Measurements from ENCODE around the gene DBNL.

DBNL gene

DNA sequence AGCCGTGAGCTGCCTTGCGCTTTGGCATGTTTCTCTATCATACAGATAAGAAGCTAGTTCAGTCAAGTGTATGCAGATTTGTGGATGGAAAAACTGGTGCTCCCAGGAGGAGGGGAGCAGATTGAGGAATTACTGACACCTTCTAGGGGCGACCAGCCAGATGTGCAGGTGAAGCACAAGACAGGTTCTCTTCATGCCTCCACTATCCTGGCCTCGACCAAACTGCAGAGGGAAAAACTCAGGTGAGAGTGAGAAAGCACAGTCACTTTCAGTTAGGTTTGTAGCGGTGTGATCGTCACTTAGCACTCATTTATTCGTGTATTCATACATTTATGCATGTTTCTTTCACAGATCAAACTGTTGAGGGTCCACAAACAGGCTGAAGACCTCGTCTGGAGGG lies 600 bp upstream of the DBNL start:
- DNase-seq, result no peak

DNA sequence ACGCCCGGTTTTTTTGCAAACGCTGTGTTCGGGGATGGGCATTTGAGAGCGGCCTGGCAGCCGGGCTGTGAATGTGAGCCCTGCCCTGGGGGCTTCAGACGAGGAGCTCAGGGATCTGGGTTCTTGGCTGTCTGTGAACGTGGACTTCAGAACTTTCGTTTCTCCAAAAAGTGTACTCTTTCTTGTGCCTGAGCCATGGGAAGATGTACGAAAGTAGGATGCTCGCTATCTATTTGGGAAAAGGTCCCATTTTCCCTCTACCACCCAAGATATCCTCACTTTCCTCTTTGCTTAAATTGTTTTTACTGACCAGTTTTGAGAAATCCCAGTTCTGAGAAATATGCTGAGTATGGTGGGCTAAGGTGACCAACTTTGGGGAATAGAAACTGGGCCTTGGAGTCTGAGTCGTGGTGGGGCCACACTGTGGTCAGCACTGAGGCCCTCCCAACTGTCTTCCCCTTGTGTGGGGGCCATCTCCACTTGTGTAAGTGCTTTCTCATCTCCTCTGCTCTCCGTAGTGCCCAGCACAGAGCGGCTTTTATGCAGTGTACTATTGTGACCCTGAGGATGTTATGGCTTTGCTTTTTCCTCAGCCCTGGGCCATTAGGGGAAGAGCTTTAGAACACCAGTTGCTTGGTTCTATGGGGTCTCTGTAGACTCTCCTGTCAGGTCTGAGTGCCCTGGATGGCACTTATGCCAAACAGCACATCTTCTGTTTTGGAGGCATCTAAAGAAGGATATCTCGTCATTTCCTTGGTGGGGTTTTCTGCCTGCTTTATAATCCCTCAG lies 918 bp downstream of the DBNL start:
- no peak for DNase-seq

DNA sequence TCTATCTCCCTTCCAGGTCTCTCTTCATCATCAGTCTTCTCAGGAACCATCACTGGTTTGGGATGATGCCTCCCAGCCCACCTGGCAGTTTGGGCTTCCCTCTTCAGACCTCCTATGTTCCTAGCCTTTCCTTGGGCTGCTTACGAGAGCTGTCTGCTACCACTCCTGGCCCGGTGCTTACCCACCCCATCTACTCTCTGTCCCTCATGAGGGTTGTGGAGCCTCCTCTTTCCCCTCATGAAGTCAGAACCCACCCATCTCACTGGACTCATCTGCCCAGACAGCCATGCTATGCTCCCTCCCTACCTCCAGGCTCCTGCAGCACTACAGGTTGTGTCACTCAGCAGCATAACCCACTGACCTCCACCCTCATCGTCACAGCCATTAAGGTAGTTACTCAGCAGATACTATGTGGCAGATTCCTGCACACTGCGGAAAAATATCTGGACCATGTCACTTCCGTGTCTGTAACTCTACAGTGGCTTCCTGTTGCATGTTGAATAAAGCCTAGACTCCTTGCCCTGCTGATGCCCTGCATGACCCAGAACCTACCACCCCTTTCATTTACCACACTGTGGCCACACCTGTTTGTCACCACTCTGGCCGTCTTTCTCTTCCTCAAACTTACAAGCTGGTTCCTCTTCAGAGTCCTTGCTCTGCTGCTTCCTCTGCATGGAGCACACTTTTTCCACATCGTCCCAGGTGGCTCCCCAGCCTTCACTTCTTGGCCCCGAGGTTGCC lies 2.0 kb downstream of the DBNL start:
- DNase-seq, result no peak

DNA sequence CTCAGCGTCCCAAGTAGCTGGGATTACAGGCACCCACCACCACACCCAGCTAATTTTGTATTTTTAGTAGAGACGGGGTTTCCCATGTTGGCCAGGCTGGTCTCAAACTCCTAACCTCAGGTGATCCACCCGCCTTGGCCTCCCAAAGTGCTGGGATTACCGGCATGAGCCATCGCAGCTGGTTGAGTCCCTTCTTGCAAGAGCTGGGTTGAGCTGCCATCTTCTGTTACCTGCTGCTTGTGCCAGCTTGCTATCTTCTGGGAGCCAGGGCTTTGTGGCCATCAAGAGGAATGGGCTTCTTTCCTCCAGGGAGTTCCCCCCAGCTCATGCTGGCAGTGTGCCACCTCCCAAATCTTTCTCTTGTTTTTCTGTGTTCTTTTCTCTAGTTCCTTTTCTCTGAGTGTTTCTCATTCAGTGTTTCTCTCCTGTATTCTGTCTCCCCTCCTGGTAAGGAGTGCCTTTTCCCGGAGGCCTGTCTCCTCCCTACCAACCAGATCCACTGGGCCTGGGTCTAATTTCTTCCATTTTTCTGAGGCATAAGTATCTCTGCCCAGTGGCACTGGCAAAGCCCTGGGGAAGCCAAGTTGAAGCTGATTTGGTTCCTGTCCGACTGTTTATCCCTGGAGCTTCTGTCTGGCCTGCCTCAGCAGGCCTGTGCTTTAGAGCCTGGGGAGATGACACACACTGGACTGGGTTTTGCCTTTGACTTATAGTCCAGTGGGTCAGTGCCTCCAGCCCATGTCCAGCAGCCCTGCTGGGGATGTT lies 3.7 kb downstream of the DBNL start:
- no peak for DNase-seq

DNA sequence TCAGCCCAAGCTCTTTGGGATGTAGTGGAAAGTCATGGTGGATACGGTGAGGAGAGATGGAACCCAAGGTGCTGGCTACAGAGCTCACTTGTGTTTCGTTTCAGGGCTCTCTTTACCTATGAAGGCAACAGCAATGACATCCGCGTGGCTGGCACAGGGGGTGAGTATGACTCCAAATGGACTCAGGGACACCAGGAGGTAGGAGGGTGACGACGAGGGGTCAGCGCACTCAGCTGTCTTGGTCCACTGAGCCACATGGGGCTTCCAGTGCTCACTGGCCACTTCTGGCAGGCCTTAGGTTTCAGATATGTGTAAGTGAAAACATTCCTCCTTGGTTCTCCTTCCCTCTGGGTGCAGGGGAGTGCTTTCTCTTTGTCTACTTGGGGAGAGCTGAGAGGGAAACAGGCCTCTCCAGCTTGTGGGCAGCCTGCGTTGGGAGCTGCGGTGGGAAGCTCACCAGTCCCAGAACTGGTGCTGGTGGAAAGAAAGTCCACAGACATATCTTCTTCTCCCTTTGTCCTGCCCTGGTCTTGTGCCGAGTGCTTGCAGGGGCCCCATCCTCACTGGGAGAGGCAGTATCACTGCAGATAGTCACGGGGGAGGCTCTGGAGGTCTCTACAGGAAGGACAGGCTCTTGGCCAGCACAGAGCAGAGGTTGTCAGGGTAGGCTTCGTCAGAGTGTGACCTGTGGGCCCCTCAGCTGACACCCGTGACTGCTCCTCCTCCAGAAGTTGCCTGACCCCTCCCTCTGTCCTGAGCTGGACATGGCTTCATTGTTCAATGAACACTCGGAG lies 5.8 kb downstream of the DBNL start:
- DNase-seq, result no peak

DNA sequence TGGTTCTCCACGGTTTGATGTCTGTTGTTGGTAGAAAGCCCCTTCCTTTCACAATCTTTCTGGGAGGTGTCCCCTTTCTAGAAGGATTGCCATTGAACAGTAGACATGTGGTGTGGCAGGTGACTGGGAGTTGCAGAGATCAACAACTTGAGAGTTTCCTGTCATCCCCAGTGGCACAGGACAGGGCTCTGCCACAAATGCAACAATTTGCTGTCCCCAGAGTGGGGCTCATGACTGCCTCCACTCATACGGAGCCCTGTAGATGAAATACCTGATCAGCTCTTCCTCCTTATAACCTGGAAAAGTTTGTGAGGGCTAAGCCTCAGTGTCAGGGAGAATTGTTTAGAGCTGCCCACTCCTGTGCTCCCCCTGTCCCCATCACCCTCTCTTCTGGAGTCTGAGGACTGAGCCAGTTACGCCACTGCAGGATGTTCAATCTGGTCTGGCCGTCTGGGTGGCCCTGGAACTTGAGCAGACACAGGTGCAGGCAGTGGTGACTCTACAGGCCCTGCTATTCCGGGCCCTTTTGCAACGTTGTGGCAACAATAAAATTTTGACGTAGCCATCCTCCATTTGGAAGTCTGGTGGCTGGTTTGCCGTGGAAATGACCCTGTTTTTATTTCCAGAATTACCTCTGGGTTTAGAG lies 6.5 kb downstream of the DBNL start:
- DNase-seq, result no peak

DNA sequence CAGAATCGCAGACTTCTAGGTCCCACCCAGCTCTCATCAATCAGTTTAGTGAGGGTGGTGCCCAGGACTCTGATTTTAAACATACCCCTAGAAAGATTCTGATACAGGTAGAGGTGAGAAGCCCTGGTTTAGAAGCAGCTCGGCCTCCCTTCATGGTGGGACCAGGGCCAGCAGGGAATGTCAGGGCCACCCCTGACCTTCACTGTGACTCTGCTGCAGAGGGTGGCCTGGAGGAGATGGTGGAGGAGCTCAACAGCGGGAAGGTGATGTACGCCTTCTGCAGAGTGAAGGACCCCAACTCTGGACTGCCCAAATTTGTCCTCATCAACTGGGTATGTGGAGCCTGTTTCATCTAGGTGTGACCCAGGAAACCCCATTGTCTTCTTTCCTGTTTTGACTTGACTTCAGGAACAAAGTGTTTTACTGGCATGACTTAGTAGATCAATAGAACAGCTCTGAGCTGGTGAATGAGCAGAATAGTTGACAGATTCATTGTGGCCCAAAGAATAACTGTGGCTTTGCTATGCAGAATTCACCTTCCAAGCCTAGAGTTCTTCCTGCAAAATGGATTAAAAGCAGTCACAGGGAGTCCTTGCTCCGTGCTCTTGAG lies 7.2 kb downstream of the DBNL start:
- DNase-seq, result no peak

DNA sequence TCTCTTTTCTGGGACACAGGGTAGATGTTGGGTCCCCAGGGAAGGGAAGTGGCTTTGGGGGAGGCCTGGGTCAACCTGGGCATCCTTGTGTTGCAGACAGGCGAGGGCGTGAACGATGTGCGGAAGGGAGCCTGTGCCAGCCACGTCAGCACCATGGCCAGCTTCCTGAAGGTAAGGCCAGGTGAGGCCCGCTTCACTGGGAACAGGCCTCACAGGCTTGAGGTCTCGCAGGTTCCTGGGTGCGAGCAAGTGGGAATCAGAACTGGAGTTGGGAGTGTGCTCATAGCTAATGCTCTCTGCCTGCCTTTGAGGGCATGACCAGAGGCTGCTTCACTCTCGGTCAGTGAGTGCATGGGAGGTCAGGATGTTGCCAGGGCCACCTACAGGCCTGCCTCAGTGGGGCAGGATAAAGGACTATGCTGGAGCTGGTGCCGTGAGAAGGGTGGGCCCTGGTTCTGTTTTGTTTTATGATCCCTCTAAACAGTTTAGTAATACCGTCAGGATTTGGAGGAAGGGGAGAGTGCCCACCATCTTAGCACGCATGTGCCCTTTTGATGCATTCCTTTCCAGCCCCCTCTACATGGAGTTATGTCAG lies 8.4 kb downstream of the DBNL start:
- DNase-seq, result no peak

DNA sequence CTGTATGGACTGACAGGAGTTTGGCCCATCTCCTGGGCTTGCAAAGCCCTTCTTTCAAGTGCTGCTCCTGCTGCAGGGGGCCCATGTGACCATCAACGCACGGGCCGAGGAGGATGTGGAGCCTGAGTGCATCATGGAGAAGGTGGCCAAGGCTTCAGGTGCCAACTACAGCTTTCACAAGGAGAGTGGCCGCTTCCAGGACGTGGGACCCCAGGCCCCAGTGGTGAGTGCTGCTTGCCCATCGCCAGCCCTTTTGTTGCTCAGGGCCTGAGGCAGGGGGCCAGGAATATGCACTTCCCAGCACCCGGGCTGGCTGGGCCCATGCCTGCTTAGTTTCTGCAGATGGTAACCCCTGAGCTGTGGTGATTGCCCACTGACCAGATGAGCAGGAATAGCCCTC lies 12.2 kb downstream of the DBNL start:
- DNase-seq, result no peak

DNA sequence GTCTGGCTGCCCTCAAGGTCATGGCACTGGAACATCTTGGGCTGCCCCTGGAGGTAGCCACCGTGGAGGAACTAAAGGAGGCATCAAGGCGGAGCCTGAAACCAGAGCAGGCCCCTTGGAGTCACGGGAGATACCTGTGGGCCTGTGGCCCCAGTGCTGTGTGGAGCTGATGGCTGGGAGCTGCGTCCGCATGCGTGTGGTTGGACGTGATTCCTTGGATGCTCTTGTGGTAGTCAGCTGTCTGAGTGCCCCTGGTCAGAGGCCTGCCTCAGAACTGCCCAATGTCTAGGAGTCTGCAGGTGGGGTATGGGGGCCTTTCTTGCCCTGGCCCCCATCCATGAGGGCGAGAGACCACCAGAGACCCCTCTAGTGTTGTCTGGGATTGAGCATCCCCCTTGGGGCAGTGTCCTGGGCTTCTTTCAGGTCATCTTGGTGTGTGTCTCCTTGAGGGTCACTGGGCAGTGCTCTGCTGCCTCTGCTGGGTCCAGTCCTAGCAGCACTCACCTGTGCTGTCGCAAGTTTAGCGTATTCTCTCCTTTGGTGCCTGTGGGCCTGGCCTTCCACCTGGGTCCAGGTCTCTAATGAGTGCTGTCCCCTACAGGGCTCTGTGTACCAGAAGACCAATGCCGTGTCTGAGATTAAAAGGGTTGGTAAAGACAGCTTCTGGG lies 12.8 kb downstream of the DBNL start:
- no peak for DNase-seq

DNA sequence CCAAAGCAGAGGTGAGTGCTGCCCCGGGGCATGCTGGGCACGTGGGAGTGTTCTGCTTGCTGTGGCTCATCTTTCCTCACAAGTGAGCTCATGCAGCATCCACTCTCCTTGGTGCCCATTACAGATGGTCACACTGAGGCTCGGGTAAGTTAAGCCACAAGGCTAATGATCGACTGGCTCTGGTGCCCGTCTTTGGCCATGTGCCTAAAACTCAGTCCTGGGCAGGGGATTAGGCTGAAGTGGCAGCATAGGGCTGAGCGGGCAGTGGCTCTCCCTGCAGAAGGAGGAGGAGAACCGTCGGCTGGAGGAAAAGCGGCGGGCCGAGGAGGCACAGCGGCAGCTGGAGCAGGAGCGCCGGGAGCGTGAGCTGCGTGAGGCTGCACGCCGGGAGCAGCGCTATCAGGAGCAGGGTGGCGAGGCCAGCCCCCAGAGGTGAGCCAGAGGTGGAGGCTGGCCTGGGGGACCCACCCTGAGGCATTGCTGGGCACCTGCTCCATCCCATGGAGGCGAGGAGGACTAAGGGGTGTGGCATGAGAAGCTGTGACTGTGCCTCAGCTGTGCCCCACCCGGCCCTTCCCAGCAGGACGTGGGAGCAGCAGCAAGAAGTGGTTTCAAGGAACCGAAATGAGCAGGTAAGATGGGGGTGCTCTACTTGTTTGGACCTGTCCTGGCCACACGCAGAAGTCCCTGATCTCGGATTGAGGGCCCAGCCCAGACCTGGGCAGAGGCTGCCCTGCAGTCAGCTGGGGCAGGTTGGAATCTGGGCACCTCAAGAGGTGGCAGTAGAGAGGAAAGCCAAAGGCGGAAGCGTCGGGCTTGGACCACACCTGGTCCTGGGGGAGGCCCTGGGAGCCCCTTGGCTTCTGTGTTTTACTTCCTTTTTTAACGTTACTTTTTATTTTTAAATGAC lies 13.6 kb downstream of the DBNL start:
- DNase-seq, result no peak

DNA sequence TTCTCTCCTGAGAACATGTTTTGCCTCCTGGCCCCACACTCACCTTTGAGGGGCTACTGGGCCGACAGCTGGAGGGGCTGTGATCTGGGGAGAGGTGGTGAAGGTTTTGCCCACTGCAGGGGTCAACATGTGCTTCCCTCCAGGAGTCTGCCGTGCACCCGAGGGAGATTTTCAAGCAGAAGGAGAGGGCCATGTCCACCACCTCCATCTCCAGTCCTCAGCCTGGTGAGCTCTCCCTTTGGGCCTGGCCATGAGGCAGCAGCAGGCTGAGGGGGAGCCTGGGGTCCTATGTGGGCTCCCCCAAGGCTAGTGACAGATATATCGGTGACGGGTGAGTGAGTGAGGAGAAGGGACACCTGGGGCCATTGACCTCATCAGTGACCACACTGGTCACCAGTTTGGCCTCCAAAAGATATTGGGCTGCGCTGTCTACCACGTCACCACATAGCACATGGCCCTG lies 14.3 kb downstream of the DBNL start:
- no peak for DNase-seq

DNA sequence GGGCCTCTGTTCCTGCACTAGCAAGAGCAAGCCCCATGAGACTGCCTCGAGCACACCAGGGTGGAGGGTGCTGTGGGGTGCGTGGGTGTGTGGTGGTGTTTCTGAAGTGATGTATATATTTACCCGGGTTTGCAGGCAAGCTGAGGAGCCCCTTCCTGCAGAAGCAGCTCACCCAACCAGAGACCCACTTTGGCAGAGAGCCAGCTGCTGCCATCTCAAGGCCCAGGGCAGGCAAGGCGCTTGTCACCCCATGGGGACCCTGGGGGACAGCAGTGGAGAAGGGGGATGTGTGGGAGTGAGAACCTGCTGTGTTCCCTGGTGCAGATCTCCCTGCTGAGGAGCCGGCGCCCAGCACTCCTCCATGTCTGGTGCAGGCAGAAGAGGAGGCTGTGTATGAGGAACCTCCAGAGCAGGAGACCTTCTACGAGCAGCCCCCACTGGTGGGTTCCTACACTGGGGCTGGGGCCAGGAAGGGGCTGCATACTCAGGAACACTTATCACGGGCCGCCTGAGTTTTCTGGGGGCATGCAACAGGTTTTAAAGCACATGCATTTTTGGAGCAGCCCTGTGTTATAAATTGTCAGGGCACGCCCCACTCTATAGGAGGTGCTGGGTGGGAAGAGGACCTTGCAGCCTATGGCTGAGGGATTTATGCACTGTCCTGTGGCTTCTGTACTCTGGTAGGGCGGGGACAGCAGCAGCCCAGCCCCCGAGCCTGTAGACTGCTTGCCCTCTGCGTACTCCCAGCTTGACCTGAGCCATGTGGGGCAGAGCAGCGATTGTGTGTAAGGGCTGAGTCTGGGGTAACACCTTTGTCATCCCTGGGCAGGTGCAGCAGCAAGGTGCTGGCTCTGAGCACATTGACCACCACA lies 15.0 kb downstream of the DBNL start:
- no peak for DNase-seq

DNA sequence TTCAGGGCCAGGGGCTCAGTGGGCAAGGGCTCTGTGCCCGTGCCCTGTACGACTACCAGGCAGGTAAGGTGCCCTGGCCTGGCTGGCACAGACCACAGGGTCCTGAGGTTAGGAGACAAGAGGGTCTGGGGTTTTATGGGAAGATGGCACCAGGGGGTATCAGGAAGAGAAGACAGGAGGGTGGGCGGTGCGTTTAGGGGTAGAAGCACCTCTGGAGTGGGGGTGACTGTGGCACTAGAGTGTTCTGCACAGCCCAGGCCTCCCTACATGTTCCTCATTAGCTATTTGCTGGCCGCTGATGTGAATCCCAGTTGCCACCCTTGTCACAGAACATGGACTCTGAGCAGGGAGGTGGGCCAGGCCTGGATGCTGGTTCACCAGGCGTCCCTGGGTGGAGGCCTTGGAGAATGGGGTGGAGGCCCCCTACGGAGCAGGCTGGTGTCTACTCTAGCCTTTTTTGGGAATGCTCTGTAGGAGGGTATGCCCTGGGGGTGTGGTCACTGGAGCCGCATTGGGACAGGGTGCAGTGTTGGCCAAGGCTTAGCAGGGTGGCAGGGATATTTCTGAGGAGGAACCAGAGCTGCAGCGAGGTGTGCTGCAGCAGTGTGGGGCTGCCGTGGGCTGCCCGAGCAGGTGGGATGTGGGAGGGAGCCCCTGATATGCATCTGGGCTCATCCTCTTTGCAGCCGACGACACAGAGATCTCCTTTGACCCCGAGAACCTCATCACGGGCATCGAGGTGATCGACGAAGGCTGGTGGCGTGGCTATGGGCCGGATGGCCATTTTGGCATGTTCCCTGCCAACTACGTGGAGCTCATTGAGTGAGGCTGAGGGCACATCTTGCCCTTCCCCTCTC lies 15.8 kb downstream of the DBNL start:
- no peak for DNase-seq

DNA sequence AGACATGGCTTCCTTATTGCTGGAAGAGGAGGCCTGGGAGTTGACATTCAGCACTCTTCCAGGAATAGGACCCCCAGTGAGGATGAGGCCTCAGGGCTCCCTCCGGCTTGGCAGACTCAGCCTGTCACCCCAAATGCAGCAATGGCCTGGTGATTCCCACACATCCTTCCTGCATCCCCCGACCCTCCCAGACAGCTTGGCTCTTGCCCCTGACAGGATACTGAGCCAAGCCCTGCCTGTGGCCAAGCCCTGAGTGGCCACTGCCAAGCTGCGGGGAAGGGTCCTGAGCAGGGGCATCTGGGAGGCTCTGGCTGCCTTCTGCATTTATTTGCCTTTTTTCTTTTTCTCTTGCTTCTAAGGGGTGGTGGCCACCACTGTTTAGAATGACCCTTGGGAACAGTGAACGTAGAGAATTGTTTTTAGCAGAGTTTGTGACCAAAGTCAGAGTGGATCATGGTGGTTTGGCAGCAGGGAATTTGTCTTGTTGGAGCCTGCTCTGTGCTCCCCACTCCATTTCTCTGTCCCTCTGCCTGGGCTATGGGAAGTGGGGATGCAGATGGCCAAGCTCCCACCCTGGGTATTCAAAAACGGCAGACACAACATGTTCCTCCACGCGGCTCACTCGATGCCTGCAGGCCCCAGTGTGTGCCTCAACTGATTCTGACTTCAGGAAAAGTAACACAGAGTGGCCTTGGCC lies 16.6 kb downstream of the DBNL start:
- DNase-seq, result no peak

DNA sequence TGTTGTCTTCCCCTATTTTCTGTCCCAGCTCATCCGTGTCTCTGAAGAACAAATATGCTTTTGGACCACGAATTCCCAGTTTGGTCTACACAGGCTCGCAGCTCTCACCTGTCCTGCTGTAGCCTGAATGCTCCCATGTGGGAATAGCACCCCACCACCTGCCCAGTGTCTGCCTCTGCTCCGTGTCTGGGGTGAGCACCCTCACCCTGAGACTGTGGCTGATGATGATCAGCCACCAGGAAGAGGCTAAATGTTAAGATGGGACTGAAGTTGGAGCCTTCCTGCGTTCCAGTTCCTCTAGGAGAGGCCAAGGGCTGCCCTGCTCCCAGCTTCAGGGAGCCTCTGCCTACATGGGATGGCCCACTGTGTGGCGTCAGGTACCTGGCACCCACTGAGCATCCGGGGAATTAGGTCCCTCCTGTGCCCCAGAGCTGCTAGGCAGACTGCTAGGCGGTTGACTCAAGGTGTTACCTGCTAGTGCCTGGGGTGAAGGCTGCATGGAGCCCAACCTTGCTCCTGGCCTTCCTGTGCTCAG lies 17.2 kb downstream of the DBNL start:
- DNase-seq, result no peak

Data from stimulated activated CD8-positive, alpha-beta memory T cell treated with anti-CD3 and anti-CD28 coated beads, Interleukin-4, amount 100 ng/mL, for 48 hours (primary cell).